ENCODE results near the gene OR5C1.
"Not testable (repeated sequence)": the region's sequence is repeated elsewhere in the genome, so short reads cannot be mapped to it uniquely, and the experiment has no call there.

The OR5C1 gene

GRCh38 chr9:122789256-122790046 lies 718 bp downstream of the OR5C1 start:
- Histone ChIP-seq H3K79me2 (ENCODE audit: control insufficient read depth, insufficient read depth, low read length, unreplicated experiment) (no peaks in the 10 kb centered on the region), H3K27ac (ENCODE audit: low read depth, low read length) (no peak overlapping the region), H2AFZ (ENCODE audit: low read length, unreplicated experiment) (no peak overlapping the region), H3K4me1 (ENCODE audit: control insufficient read depth, insufficient read depth, low read length, unreplicated experiment) (no peaks in the 10 kb centered on the region), H3K4me3 (ENCODE audit: low read depth, low read length) (no peak overlapping the region), H3K27me3 (ENCODE audit: insufficient read depth, low read length) (peaks cover 5% of the 10 kb centered on the region; the same call in 1 of the 2 replicates), H3K36me3 (ENCODE audit: insufficient read depth, low read length) (no peaks in the 10 kb centered on the region)

DNA sequence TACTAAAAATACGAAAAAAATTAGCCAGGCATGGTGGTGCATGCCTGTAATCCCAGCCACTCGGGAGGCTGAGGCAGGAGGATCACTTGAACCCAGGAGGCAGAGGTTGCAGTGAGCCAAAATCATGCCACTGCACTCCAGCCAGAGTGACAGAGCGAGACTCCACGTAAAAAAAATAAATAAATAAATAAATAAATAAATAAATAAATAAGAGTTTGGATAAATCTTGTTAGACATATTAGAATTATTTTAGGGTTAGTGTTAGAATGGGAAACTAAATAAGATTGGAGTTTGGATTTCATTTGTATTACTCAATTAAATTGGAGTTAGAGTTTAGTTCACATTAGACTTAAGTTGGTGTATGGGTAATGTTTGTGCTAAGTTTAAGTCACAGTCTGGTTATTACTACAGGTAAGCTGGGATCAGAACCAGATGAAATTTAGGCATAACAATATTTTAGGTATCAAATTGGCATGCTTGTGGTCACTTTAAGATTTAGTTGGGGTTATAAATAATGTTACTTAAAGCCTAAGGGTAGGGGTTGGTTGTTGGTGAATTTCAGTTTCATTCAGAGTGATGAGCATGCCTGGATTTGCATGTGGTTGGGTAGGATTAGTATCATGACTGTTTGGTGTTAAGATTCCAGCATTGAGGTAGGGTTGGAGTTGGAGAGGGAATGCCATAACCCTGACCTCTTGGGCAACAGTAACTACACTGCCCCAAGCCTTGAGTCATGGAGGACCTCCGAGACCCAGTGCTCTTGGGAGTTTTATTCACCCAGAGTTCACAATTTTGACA lies 3.3 kb downstream of the OR5C1 start:
- Histone ChIP-seq H3K36me3 (ENCODE audit: insufficient read depth, low read length) (no peaks in the 10 kb centered on the region), H2AFZ (ENCODE audit: low read length, unreplicated experiment) (no peak overlapping the region), H3K4me3 (ENCODE audit: low read depth, low read length) (no peak overlapping the region), H3K4me1 (ENCODE audit: control insufficient read depth, insufficient read depth, low read length, unreplicated experiment) (peaks cover under 1% of the 10 kb centered on the region), H3K79me2 (ENCODE audit: control insufficient read depth, insufficient read depth, low read length, unreplicated experiment) (no peaks in the 10 kb centered on the region), H3K27ac (ENCODE audit: low read depth, low read length) (no peak overlapping the region), H3K27me3 (ENCODE audit: insufficient read depth, low read length) (no peaks in the 10 kb centered on the region)

- H3K27ac ChIP-seq (ENCODE audit: low read depth, low read length): no peak overlapping the region
- H3K79me2 ChIP-seq (ENCODE audit: control insufficient read depth, insufficient read depth, low read length, unreplicated experiment): no peaks in the 10 kb centered on the region
- H3K27me3 ChIP-seq (ENCODE audit: insufficient read depth, low read length): no peaks in the 10 kb centered on the region
- H3K4me1 ChIP-seq (ENCODE audit: control insufficient read depth, insufficient read depth, low read length, unreplicated experiment): peaks cover 5% of the 10 kb centered on the region
- no peak overlapping the region for H3K4me3 ChIP-seq (ENCODE audit: low read depth, low read length)
- H2AFZ ChIP-seq (ENCODE audit: low read length, unreplicated experiment): no peak overlapping the region
- H3K36me3 ChIP-seq (ENCODE audit: insufficient read depth, low read length): no peaks in the 10 kb centered on the region
Measured at GRCh38 chr9:122797316-122798063, 8.8 kb downstream of the OR5C1 start.

DNA sequence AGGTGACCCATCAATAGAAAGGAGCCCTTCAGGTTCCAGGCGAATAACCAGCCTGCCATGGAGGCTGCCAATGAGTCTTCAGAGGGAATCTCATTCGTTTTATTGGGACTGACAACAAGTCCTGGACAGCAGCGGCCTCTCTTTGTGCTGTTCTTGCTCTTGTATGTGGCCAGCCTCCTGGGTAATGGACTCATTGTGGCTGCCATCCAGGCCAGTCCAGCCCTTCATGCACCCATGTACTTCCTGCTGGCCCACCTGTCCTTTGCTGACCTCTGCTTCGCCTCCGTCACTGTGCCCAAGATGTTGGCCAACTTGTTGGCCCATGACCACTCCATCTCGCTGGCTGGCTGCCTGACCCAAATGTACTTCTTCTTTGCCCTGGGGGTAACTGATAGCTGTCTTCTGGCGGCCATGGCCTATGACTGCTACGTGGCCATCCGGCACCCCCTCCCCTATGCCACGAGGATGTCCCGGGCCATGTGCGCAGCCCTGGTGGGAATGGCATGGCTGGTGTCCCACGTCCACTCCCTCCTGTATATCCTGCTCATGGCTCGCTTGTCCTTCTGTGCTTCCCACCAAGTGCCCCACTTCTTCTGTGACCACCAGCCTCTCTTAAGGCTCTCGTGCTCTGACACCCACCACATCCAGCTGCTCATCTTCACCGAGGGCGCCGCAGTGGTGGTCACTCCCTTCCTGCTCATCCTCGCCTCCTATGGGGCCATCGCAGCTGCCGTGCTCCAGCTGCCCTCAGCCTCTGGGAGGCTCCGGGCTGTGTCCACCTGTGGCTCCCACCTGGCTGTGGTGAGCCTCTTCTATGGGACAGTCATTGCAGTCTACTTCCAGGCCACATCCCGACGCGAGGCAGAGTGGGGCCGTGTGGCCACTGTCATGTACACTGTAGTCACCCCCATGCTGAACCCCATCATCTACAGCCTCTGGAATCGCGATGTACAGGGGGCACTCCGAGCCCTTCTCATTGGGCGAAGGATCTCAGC lies 11.6 kb downstream of the OR5C1 start, which contains the start of gene OR1K1:
Gene OR1K1, plus strand, starts transcription at position 58 of the 995 bp plus-strand sequence. Its CDS starts 0 bp downstream, at position 58.
- Histone ChIP-seq H3K4me3 (ENCODE audit: low read depth, low read length) (no peak within 1 kb of the TSS), H3K79me2 (ENCODE audit: control insufficient read depth, insufficient read depth, low read length, unreplicated experiment) (no peaks in the 10 kb centered on the region), H3K27me3 (ENCODE audit: insufficient read depth, low read length) (no peaks in the 10 kb centered on the region), H3K4me1 (ENCODE audit: control insufficient read depth, insufficient read depth, low read length, unreplicated experiment) (peaks cover 5% of the 10 kb centered on the region), H3K27ac (ENCODE audit: low read depth, low read length) (no peak within 1 kb of the TSS), H3K36me3 (ENCODE audit: insufficient read depth, low read length) (no peaks in the 10 kb centered on the region), H2AFZ (ENCODE audit: low read length, unreplicated experiment) (no peak within 1 kb of the TSS)

GRCh38 chr9:122806661-122807060 lies 17.9 kb downstream of the OR5C1 start:
- Histone ChIP-seq H3K36me3 (ENCODE audit: insufficient read depth, low read length) (no peaks in the 10 kb centered on the region), H3K4me3 (ENCODE audit: low read depth, low read length) (no peak overlapping the region), H2AFZ (ENCODE audit: low read length, unreplicated experiment) (no peak overlapping the region), H3K27ac (ENCODE audit: low read depth, low read length) (no peak overlapping the region), H3K4me1 (ENCODE audit: control insufficient read depth, insufficient read depth, low read length, unreplicated experiment) (no peaks in the 10 kb centered on the region), H3K27me3 (ENCODE audit: insufficient read depth, low read length) (no peaks in the 10 kb centered on the region), H3K79me2 (ENCODE audit: control insufficient read depth, insufficient read depth, low read length, unreplicated experiment) (no peaks in the 10 kb centered on the region)

GRCh38 chr9:122807271-122807900 lies 18.7 kb downstream of the OR5C1 start:
- H3K27ac ChIP-seq (ENCODE audit: low read depth, low read length): no peak overlapping the region
- no peak overlapping the region for H2AFZ ChIP-seq (ENCODE audit: low read length, unreplicated experiment)
- no peaks in the 10 kb centered on the region for H3K36me3 ChIP-seq (ENCODE audit: insufficient read depth, low read length)
- H3K4me3 ChIP-seq (ENCODE audit: low read depth, low read length): no peak overlapping the region
- H3K79me2 ChIP-seq (ENCODE audit: control insufficient read depth, insufficient read depth, low read length, unreplicated experiment): no peaks in the 10 kb centered on the region
- no peaks in the 10 kb centered on the region for H3K27me3 ChIP-seq (ENCODE audit: insufficient read depth, low read length)
- H3K4me1 ChIP-seq (ENCODE audit: control insufficient read depth, insufficient read depth, low read length, unreplicated experiment): no peaks in the 10 kb centered on the region

- Histone ChIP-seq H3K4me3 (ENCODE audit: low read depth, low read length) (no peak overlapping the region), H3K27me3 (ENCODE audit: insufficient read depth, low read length) (no peaks in the 10 kb centered on the region), H3K27ac (ENCODE audit: low read depth, low read length) (no peak overlapping the region), H3K79me2 (ENCODE audit: control insufficient read depth, insufficient read depth, low read length, unreplicated experiment) (no peaks in the 10 kb centered on the region), H2AFZ (ENCODE audit: low read length, unreplicated experiment) (no peak overlapping the region), H3K36me3 (ENCODE audit: insufficient read depth, low read length) (no peaks in the 10 kb centered on the region), H3K4me1 (ENCODE audit: control insufficient read depth, insufficient read depth, low read length, unreplicated experiment) (no peaks in the 10 kb centered on the region)
Measured at GRCh38 chr9:122808141-122808540, 19.4 kb downstream of the OR5C1 start.

- not testable (repeated sequence) for H3K27ac ChIP-seq (ENCODE audit: low read depth, low read length); H3K4me3 ChIP-seq (ENCODE audit: low read depth, low read length); H3K27me3 ChIP-seq (ENCODE audit: insufficient read depth, low read length); H2AFZ ChIP-seq (ENCODE audit: low read length, unreplicated experiment); H3K79me2 ChIP-seq (ENCODE audit: control insufficient read depth, insufficient read depth, low read length, unreplicated experiment); H3K36me3 ChIP-seq (ENCODE audit: insufficient read depth, low read length); H3K4me1 ChIP-seq (ENCODE audit: control insufficient read depth, insufficient read depth, low read length, unreplicated experiment)
Measured at GRCh38 chr9:122809261-122809660, 20.5 kb downstream of the OR5C1 start.

DNA sequence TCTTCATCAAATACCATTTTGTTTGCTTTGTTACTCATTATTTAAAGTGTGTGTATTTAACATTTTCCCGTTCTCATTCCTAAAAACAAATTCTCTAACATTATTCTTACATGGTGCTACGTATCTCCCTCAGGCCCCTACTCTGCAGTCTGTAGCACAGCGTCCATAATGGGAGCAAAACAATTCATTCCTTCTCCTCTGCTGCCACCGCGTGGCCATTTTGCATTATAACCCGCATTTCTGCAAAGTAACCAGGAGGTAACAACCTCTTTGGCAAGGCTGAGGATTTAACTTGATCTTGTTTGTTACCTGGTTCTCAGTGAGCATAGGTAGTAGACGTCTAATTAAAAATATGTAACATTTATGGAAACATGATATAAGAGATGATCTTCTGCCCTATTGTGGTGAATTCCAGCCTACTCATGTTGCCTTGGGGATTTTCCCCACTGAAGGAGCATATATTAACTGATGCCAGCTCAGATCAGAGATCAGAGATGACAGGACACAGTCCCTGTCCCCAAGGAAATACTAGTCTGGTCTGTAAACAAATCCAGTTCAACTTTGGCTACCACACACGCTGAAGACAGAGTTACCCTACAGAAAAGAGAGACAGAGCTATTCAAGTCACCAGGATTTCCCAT lies 21.7 kb downstream of the OR5C1 start:
- 0 out of 2 replicates have a peak, but pooled peaks cover under 1% of the 10 kb centered on the region for H3K36me3 ChIP-seq (ENCODE audit: insufficient read depth, low read length)
- peaks cover 2% of the 10 kb centered on the region for H3K4me1 ChIP-seq (ENCODE audit: control insufficient read depth, insufficient read depth, low read length, unreplicated experiment)
- no peak overlapping the region for H3K4me3 ChIP-seq (ENCODE audit: low read depth, low read length)
- H2AFZ ChIP-seq (ENCODE audit: low read length, unreplicated experiment): no peak overlapping the region
- no peaks in the 10 kb centered on the region for H3K79me2 ChIP-seq (ENCODE audit: control insufficient read depth, insufficient read depth, low read length, unreplicated experiment)
- H3K27me3 ChIP-seq (ENCODE audit: insufficient read depth, low read length): no peaks in the 10 kb centered on the region
- H3K27ac ChIP-seq (ENCODE audit: low read depth, low read length): no peak overlapping the region

Measured in ACC112 (cell line).